Left lung (tissue), 10 donors: Measurements from ENCODE around the gene RAPGEF1. TPM values are rescaled to one million over a fixed set of nuclear protein-coding genes. Genes with fewer than 3 reads are reported as not detected.

ENCODE experiments used
- ATAC-seq: fragments of 200-7000 bp; cut with Tn5 transposase; one replicate; pipeline ENCODE4 v1.9.1; 2020; ENCODE audit warnings: moderate library complexity
- DNase-seq, 4 donors: peaks; one replicate each; pipeline ENCODE4 v3.0.0-alpha.2; 2013 to 2020
- H3K27ac ChIP-seq, 2 donors: fragments of 200-600 bp; sonication (generic) in 1 of 2; one replicate each; pipeline versions ENCODE4 v1.5.0 to v1.8.0; 2020 to 2021
- H3K27me3 ChIP-seq, 2 donors: fragments of 200-600 bp; sonication (generic) in 1 of 2; one replicate each; pipeline versions ENCODE4 v1.5.0 to v1.8.0; 2020 to 2021
- H3K36me3 ChIP-seq, 2 donors: fragments of 200-600 bp; sonication (generic) in 1 of 2; one replicate each; pipeline versions ENCODE4 v1.5.0 to v1.8.0; 2020 to 2021
- H3K4me1 ChIP-seq, 2 donors: fragments of 200-600 bp; one replicate each; pipeline ENCODE4 v1.8.0; 2021
- H3K4me3 ChIP-seq, 2 donors: fragments of 200-600 bp; sonication (generic) in 1 of 2; one replicate each; pipeline versions ENCODE4 v1.5.0 to v1.8.0; 2020 to 2021; ENCODE audit warnings: mild to moderate bottlenecking in 1 of 2
- H3K9me3 ChIP-seq, 2 donors: fragments of 200-600 bp; sonication (generic) in 1 of 2; one replicate each; pipeline versions ENCODE4 v1.5.0 to v1.8.0; 2020 to 2021
- intact Hi-C, 2 donors: fragments of 100-400 bp; cut with DNase I; formaldehyde crosslinking; loops; one replicate each; pipeline versions ENCODE4 v1.11.2 to v1.14.2; 2022
- polyA plus RNA-seq, 6 donors: library from polyadenylated mRNA; unstranded; fragments of 120-200 nt; gene quantifications; one replicate each; pipeline ENCODE4 v1.2.1, GENCODE V29; 2013; ENCODE audit not compliant: insufficient read length in 6 of 6
- total RNA-seq, 2 donors: library from RNA; stranded (reverse); fragmentation: NEBNext Ultra II Directional; extraction: Animal tissue kit (Norgen Biotek cat#: 25700); gene quantifications; one replicate each; pipeline ENCODE4 v1.2.1, GENCODE V29; 2021
- TF ChIP-seq, protein P1 (sequence below), 2 donors: fragments of 200-600 bp; sonication (generic) in 1 of 2; IDR thresholded peaks; one replicate each; pipeline versions ENCODE4 v1.5.0 to v1.8.0; 2021; ENCODE audit warnings: antibody characterized with exemption in 2 of 2
- donor health status: DM: no; HTN: yes; CAD: no.
- donor health status: DM: no; HTN: no; CAD: no.

The RAPGEF1 gene
- total and polyA plus RNA-seq, 8 donors, result 37.5 to 112 (median 45.6) TPM

DNA sequence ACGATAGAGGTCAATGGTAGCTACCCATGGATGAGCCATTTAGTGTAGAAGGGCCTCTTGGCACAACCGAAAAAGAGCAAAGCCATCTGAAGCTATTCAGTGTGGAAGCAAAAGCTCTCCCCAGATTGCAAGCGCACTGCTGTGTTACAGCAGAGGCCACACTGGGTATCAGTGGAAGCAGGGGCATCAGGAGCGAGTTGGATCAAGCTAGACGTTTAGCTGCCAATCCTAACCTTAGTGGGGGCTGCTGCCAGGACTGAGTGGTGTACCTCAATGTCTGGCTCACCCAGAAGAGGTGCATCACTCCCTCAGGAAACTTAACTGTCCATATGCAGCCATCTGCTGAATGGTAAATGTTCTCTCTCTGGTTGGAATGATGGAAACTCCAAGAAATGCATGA is 44.5 kb downstream of the RAPGEF1 start:
- no peak for ATAC-seq
- DNase-seq, result no peak
- H3K27ac ChIP-seq, result no peak overlapping the region
- H3K4me1 ChIP-seq, result peaks cover 16 to 79% of the 10 kb centered on the region in 2 donors
- no peaks in the 10 kb centered on the region for H3K9me3 ChIP-seq
- H3K36me3 ChIP-seq, result no peaks in the 10 kb centered on the region
- intact Hi-C loops, result no loop called here
- H3K4me3 ChIP-seq, result no peak overlapping the region
- H3K27me3 ChIP-seq, result no peaks in the 10 kb centered on the region
- TF ChIP-seq, protein P1, sequence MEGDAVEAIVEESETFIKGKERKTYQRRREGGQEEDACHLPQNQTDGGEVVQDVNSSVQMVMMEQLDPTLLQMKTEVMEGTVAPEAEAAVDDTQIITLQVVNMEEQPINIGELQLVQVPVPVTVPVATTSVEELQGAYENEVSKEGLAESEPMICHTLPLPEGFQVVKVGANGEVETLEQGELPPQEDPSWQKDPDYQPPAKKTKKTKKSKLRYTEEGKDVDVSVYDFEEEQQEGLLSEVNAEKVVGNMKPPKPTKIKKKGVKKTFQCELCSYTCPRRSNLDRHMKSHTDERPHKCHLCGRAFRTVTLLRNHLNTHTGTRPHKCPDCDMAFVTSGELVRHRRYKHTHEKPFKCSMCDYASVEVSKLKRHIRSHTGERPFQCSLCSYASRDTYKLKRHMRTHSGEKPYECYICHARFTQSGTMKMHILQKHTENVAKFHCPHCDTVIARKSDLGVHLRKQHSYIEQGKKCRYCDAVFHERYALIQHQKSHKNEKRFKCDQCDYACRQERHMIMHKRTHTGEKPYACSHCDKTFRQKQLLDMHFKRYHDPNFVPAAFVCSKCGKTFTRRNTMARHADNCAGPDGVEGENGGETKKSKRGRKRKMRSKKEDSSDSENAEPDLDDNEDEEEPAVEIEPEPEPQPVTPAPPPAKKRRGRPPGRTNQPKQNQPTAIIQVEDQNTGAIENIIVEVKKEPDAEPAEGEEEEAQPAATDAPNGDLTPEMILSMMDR (IDR thresholded peaks at IDR 0.05), result no peak

DNA sequence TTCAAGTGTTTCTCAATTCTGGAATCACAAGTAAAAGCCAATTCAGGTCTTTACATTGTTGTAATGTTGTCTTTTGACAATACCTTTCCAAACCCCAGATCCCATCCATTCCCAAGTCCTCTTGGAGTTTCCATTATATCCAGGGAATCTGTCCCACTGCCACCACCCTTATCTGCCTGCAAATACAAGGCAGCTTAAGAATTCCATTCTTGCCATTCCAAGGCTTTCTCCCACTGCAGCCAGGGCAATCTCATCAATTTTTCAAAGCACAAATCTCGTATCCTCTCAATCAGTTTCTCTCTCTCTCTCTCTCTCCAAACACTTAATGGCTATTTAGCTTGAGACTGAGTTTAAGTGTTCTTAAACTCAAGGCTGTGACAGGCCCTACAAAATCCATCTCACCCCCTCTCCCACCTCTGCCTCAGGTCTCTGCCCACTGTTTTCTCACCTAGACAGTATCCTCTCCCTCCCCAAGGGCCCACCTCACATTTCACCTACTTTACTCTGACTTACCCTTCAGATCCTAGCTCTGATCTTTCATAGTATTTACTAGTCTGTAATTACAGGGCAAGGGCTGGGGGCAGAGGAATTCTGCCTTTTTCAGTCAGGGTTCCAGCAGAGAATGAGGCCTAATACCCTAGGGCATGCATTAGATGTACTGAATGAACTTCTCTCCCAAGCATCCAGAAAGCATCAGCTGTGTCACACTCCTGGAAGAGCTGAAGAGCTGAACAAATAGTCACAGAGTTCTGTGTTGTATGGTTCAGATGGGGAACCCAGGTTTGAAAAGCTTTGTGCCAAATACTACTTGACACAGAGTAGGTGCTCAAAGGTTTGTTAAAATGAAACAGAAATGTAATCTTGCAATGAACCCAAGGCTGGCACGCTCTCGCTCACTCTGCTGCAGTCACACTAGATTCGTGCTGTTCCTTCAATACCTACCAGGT is 46.0 kb downstream of the RAPGEF1 start:
- peaks cover 16 to 79% of the 10 kb centered on the region in 2 donors for H3K4me1 ChIP-seq
- H3K27ac ChIP-seq, result no peak overlapping the region
- peak; percentile 77 for ATAC-seq
- no peaks in the 10 kb centered on the region for H3K9me3 ChIP-seq
- no peaks in the 10 kb centered on the region for H3K27me3 ChIP-seq
- H3K4me3 ChIP-seq, result no peak overlapping the region
- intact Hi-C loops, result no loop called here
- H3K36me3 ChIP-seq, result no peaks in the 10 kb centered on the region
- TF ChIP-seq, protein P1 (IDR thresholded peaks at IDR 0.05), result no peak
- no peak for DNase-seq

DNA sequence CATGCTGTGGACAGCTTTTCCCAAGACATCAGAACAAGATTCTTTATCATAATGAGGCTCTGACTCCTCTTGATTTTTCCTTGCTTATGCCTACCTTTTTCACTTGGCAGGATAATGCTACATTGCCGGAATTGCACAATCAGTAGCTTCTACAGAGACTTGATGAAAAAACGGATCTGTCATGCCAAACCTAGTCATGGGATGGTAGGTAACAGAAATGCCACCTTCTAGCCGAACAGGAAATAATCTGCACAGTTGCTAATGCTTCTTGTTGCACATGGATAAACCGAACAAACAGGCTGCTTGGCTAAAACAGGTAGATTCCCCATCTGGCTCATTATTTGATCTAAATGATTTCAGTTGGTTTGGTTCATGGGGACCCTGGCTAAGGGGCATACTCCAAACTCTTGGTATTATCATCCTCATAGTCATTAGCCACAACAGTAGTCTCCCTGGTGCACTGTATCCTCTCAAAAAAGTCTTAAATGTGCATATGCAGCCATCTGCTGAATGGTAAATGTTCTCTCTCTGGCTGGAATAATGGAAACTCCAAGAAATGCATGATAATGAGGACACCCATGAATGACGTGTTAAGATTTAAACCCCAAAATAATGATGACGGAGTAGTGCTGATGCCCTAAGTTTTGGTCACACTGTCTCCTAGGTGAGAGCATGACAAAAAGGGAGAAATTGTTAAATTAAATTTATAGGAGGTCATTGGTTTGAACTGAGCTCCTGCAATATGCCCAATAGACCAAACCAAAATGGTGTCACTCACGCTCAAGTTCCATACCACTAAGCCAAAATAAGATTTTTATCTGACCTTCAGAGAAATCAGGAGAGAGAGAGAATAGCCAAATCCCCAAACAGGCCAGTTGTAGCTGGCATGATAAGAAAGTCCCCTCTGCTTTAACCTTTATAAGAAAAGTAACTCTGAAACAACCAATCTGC is 47.0 kb downstream of the RAPGEF1 start:
- H3K27ac ChIP-seq, result no peak overlapping the region
- intact Hi-C loops, result no loop called here
- H3K4me3 ChIP-seq, result no peak overlapping the region
- H3K4me1 ChIP-seq, result peaks cover 16 to 73% of the 10 kb centered on the region in 2 donors
- TF ChIP-seq, protein P1 (IDR thresholded peaks at IDR 0.05), result no peak
- no peaks in the 10 kb centered on the region for H3K36me3 ChIP-seq
- H3K27me3 ChIP-seq, result no peaks in the 10 kb centered on the region
- no peak for DNase-seq
- H3K9me3 ChIP-seq, result no peaks in the 10 kb centered on the region
- ATAC-seq, result no peak

DNA sequence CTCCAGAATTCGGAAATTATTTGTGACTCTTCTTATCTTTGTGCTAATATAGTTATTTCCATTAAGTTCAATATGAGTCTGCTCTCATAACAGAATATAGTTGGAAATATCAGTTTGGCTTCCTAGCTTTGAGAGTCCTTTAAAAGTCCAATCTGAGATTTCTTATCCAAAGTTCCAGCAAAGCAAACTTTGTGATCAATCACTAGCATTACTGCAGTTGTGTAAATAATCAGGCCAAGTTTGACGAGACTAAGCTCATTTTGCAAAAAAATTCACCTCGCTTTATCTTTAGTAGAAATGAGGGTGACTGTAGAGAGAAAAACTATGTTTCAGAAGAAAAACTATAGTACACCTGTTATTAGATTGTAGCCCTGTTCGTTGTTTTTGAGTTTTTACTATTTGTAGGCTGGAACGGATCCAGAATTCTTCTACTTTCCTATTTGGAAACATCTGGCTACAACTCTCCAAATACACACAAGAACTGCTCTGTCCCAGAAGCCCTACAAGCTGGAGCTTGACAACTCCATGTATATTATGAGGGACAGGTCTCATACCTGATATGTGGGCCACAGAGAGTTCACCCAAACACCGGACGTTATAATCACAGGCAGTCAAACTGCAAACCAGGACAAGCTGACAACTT is 47.8 kb downstream of the RAPGEF1 start:
- ATAC-seq (no peak), DNase-seq (no peak)
- Histone ChIP-seq H3K4me3 (no peak overlapping the region), H3K4me1 (peaks cover 8 to 66% of the 10 kb centered on the region in 2 donors), H3K27me3 (no peaks in the 10 kb centered on the region), H3K27ac (no peak overlapping the region), H3K9me3 (no peaks in the 10 kb centered on the region), H3K36me3 (no peaks in the 10 kb centered on the region)
- TF ChIP-seq, protein P1 (IDR thresholded peaks at IDR 0.05), result no peak
- intact Hi-C loops, result no loop called here
